Transverse colon (tissue), 4 donors: ENCODE data around the gene FXYD5. TPM values are rescaled to one million over a fixed set of nuclear protein-coding genes. Genes with fewer than 3 reads are reported as not detected.

Source experiments
- DNase-seq: peaks from one replicate; pipeline ENCODE4 v3.0.0-alpha.2; 2019
- H3K27ac ChIP-seq, 4 donors: fragments of 200-600 bp; sonication (generic); 2 replicates each; pipeline ENCODE4 v1.5.1; 2016 to 2018; ENCODE audit warnings: inconsistent platforms in 4 of 4
- H3K27me3 ChIP-seq: fragments of 200-600 bp; sonication (generic); 2 replicates; pipeline ENCODE4 v1.5.1; 2017; ENCODE audit warnings: inconsistent platforms
- H3K36me3 ChIP-seq, 4 donors: fragments of 200-600 bp; sonication (generic); 2 replicates each; pipeline ENCODE4 v1.5.1; 2017 to 2019; ENCODE audit warnings: inconsistent platforms in 4 of 4
- H3K4me1 ChIP-seq, 4 donors: fragments of 200-600 bp; sonication (generic); 2 replicates each; pipeline ENCODE4 v1.5.1; 2017 to 2020; ENCODE audit warnings: inconsistent platforms in 4 of 4
- H3K4me3 ChIP-seq, 4 donors: fragments of 200-600 bp; sonication (generic); 1 replicate in 1 of 4; 2 replicates in 3 of 4; pipeline versions ENCODE4 v1.5.1 to v1.6.1; 2017 to 2019; ENCODE audit warnings: inconsistent platforms in 4 of 4
- H3K9me3 ChIP-seq, 2 donors: fragments of 200-600 bp; sonication (generic); 2 replicates each; pipeline ENCODE4 v1.5.1; 2017 to 2019; ENCODE audit warnings: inconsistent platforms in 2 of 2
- CTCF ChIP-seq, 5 experiments: fragments of 200-600 bp in 3 of 5; fragments of 450-650 bp in 2 of 5; sonication (generic) in 3 of 5; IDR thresholded peaks; 1 replicate in 2 of 5; 2 replicates in 3 of 5; pipeline ENCODE4 v1.5.1; 2016 to 2017; ENCODE audit warnings: antibody characterized with exemption in 5 of 5, inconsistent platforms in 3 of 5, mild to moderate bottlenecking in 2 of 5, moderate library complexity in 1 of 5
- EP300 ChIP-seq: sonication (generic); formaldehyde crosslinking; IDR thresholded peaks from one replicate; pipeline ENCODE4 v1.6.1; 2017; ENCODE audit warnings: antibody characterized with exemption, low read depth
- POLR2A ChIP-seq: fragments of 450-650 bp; IDR thresholded peaks from one replicate; pipeline ENCODE4 v1.6.1; 2016; ENCODE audit warnings: antibody characterized with exemption, mild to moderate bottlenecking, moderate library complexity
- POLR2AphosphoS5 ChIP-seq, 3 donors: sonication (generic); formaldehyde crosslinking; IDR thresholded peaks; one replicate each; pipeline ENCODE4 v1.6.1; 2016; ENCODE audit warnings: antibody characterized with exemption in 3 of 3
- WGBS, 2 donors: methylation state at CpG; one replicate each; pipeline ENCODE4 v1.1.5; 2018; ENCODE audit warnings: low coverage in 1 of 2; 5-methylcytosine and 5-hydroxymethylcytosine counted together
- in situ Hi-C, 4 donors: fragments of 200-750 bp; cut with MboI; loops; one replicate each; pipeline versions ENCODE4 v1.15.0 to v1.15.1; 2017; ENCODE audit warnings: low sequenced_read_pairs in 3 of 4, low pct_ligation_motif_present in 1 of 4, low pct_unique_long_range_greater_than_20kb in 1 of 4
- intact Hi-C: fragments of 100-400 bp; cut with DNase I; formaldehyde crosslinking; loops from one replicate; pipeline ENCODE4 v1.15.1; 2023; ENCODE audit warnings: low total_unique reads
- total RNA-seq, 4 donors: library from RNA; depleted of rRNA; stranded (reverse); fragments of >200 nt; gene quantifications; one replicate each; pipeline ENCODE4 v1.1.0, GENCODE V29; 2016

Gene FXYD5
- total RNA-seq, 4 donors from 2014 or later, result 2.0 to 57.2 (median 15.1) TPM

GRCh38 chr19:35125749-35126623 lies 28.5 kb upstream of the FXYD5 start:
- WGBS, 2 donors, result 73 to 80% methylated on average over 1 to 24 of the region's 35 CpGs
- Histone ChIP-seq H3K27ac (peak overlapping the region; percentile 88 to 95 (median 91)), H3K4me1 (peaks cover 19 to 91% (median 66%) of the 10 kb centered on the region in 4 donors), H3K4me3 (no peak overlapping the region), H3K27me3 (no peaks in the 10 kb centered on the region), H3K9me3 (no peaks in the 10 kb centered on the region), H3K36me3 (no peaks in the 10 kb centered on the region)
- no peak for DNase-seq
- TF ChIP-seq EP300 (no peak), POLR2AphosphoS5 (IDR thresholded peaks at IDR 0.05) (peak in 1 of 3 donors; percentile 8), CTCF (IDR thresholded peaks at IDR 0.05) (no peak)
- in situ Hi-C loops, result no loop called here
- intact Hi-C loops, result no loop called here

GRCh38 chr19:35126624-35126959 lies 27.9 kb upstream of the FXYD5 start:
- in situ Hi-C loops (no loop called here), intact Hi-C loops (no loop called here)
- H3K27ac ChIP-seq, result peak overlapping the region; percentile 88 to 95 (median 91)
- no peaks in the 10 kb centered on the region for H3K9me3 ChIP-seq
- DNase-seq, result no peak
- no peaks in the 10 kb centered on the region for H3K36me3 ChIP-seq
- H3K4me3 ChIP-seq, result no peak overlapping the region
- 71% methylated on average over 15 of the region's 20 CpGs; no CpG with 5 or more reads in 1 of the 2 donors for WGBS, 2 donors
- H3K4me1 ChIP-seq, result peaks cover 25 to 91% (median 68%) of the 10 kb centered on the region in 4 donors
- TF ChIP-seq POLR2A (peak; percentile 56), POLR2AphosphoS5 (IDR thresholded peaks at IDR 0.05) (no peak)
- H3K27me3 ChIP-seq, result no peaks in the 10 kb centered on the region

GRCh38 chr19:35127871-35128270 lies 26.7 kb upstream of the FXYD5 start:
- Histone ChIP-seq H3K27me3 (no peaks in the 10 kb centered on the region), H3K4me1 (peaks cover 22 to 79% (median 59%) of the 10 kb centered on the region in 4 donors)
- in situ Hi-C loops, result no loop called here

GRCh38 chr19:35128398-35129057 lies 26.0 kb upstream of the FXYD5 start:
- in situ Hi-C loops, result no loop called here
- H3K27ac ChIP-seq, result peak overlapping the region; percentile 84 to 92 (median 89)
- H3K4me1 ChIP-seq, result peaks cover 22 to 72% (median 54%) of the 10 kb centered on the region in 4 donors

More at GRCh38 chr19:35127871-35128270, 26.7 kb upstream of the FXYD5 start:
- no peaks in the 10 kb centered on the region for H3K36me3 ChIP-seq
- TF ChIP-seq POLR2A (no peak), POLR2AphosphoS5 (IDR thresholded peaks at IDR 0.05) (peak in 1 of 3 donors; percentile 32)
- intact Hi-C loops, result no loop called here
- no peak for DNase-seq
- WGBS, 2 donors, result 71 to 100% methylated on average over 2 to 7 of the region's 7 CpGs
- H3K27ac ChIP-seq, result peak overlapping the region; percentile 84 to 92 (median 89)
- no peaks in the 10 kb centered on the region for H3K9me3 ChIP-seq
- H3K4me3 ChIP-seq, result no peak overlapping the region

More at GRCh38 chr19:35128398-35129057, 26.0 kb upstream of the FXYD5 start:
- no peak overlapping the region for H3K4me3 ChIP-seq
- no peak for DNase-seq
- WGBS, 2 donors, result 78 to 81% methylated on average over 6 to 9 of the region's 9 CpGs
- TF ChIP-seq POLR2A, result no peak
- no peak for TF ChIP-seq CTCF (IDR thresholded peaks at IDR 0.05)
- TF ChIP-seq POLR2AphosphoS5 (IDR thresholded peaks at IDR 0.05), result no peak
- TF ChIP-seq EP300, result no peak
- intact Hi-C loops, result no loop called here
- H3K27me3 ChIP-seq, result no peaks in the 10 kb centered on the region
- no peaks in the 10 kb centered on the region for H3K36me3 ChIP-seq
- H3K9me3 ChIP-seq, result no peaks in the 10 kb centered on the region
